Epithelial cell of proximal tubule (primary cell): ENCODE results near the gene FAF1. TPM values are rescaled to one million over a fixed set of nuclear protein-coding genes. Genes with fewer than 3 reads are reported as not detected.

Experiments
- DNase-seq: peaks from one replicate; pipeline ENCODE4 v3.0.0-alpha.2; 2011; ENCODE audit warnings: low read depth
- H3K4me3 ChIP-seq: 2 replicates; pipeline ENCODE4 v1.5.1; 2011; ENCODE audit warnings: low read depth, mild to moderate bottlenecking, low read length
- total RNA-seq: library from RNA; depleted of rRNA; stranded (reverse); fragments of >200 nt; gene quantifications from 2 replicates; pipeline ENCODE4 v1.2.3, GENCODE V29; 2015
- TF ChIP-seq, protein P1 (sequence below): conservative IDR thresholded peaks from 2 replicates; pipeline ENCODE4 v1.5.1; 2012; ENCODE audit warnings: low read depth, mild to moderate bottlenecking, low read length

The FAF1 gene
- total RNA-seq, 1 donor from 2014 or later = 54.1 TPM

DNA sequence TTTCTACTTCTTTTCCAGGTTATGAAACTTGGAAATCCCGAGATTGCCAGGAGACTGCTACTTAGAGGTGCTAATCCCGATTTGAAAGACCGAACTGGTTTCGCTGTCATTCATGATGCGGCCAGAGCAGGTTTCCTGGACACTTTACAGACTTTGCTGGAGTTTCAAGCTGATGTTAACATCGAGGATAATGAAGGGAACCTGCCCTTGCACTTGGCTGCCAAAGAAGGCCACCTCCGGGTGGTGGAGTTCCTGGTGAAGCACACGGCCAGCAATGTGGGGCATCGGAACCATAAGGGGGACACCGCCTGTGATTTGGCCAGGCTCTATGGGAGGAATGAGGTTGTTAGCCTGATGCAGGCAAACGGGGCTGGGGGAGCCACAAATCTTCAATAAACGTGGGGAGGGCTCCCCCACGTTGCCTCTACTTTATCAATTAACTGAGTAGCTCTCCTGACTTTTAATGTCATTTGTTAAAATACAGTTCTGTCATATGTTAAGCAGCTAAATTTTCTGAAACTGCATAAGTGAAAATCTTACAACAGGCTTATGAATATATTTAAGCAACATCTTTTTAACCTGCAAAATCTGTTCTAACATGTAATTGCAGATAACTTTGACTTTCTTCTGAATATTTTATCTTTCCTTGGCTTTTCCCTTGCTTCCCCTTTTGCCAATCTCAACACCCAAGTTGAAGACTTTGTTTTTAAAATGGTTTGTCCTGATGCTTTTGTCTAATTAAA lies 14.0 kb upstream of the FAF1 start:
- TF ChIP-seq, protein P1, sequence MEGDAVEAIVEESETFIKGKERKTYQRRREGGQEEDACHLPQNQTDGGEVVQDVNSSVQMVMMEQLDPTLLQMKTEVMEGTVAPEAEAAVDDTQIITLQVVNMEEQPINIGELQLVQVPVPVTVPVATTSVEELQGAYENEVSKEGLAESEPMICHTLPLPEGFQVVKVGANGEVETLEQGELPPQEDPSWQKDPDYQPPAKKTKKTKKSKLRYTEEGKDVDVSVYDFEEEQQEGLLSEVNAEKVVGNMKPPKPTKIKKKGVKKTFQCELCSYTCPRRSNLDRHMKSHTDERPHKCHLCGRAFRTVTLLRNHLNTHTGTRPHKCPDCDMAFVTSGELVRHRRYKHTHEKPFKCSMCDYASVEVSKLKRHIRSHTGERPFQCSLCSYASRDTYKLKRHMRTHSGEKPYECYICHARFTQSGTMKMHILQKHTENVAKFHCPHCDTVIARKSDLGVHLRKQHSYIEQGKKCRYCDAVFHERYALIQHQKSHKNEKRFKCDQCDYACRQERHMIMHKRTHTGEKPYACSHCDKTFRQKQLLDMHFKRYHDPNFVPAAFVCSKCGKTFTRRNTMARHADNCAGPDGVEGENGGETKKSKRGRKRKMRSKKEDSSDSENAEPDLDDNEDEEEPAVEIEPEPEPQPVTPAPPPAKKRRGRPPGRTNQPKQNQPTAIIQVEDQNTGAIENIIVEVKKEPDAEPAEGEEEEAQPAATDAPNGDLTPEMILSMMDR = no peak
- no peak for DNase-seq
- H3K4me3 ChIP-seq = no peak overlapping the region

DNA sequence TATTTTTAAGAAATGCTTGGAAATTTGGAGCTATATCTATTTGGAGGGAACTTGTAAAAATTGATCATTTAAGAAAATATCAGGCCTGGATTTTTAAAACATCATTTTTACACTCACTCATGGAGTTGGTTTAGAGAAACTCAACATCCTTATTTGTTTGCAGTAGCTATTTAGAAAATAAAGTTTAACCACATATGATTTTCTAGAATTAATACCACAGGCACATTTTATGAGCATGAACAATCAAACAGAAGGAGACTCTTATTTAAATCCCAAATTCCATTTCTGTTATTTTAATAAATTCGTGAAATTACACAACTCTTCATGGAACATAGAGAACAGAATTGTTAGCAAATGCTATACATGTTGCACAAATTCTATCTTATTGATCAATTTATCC lies 13.2 kb upstream of the FAF1 start:
- DNase-seq = no peak
- H3K4me3 ChIP-seq = no peak overlapping the region
- TF ChIP-seq, protein P1 = no peak

DNA sequence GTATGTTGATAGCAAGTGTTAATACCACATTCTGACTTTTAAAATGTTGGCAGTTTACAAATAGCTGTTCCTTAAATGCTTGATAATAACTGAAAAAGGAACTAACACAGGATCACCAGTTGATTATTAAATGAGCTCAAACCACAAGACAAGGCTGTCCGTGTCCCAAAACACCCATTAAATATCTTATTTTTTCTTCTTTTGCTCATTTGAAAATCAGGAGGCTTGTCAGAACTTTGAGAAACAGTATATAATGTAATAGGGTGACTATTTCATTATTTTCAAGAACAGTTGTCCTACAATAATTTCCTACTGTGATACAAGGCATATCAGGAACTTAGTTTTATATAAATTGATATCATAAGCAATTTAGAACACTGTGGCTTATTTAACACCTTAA lies 12.7 kb upstream of the FAF1 start:
- H3K4me3 ChIP-seq = peak overlapping the region; percentile 8
- DNase-seq = no peak
- TF ChIP-seq, protein P1 = no peak

DNA sequence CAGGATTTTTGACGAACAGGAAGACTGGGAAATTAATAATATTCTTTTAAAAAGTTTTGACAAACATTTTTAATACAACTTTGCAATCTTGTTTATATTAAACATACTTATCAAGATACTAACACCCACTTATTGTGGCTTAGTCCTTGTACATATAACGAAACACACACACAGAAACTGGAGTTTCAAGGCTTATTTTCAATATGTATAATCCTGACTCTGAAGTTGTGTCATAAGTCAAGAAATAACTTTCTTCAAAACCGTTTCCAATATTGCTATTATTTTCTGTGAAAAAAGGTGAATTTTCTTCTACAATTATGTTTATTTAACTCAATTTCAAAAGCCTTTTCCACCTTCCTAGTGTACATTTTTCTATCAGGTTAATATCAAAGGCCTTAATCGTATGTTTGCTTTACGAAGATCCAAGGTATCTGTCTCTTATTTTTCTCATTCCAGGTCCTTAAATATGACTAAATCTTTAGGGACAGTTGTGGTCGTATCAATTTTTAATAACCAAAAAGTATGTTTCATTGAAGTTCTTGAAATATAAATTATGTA lies 11.8 kb upstream of the FAF1 start:
- peak overlapping the region; percentile 85 for H3K4me3 ChIP-seq
- TF ChIP-seq, protein P1 = no peak
- DNase-seq = no peak

DNA sequence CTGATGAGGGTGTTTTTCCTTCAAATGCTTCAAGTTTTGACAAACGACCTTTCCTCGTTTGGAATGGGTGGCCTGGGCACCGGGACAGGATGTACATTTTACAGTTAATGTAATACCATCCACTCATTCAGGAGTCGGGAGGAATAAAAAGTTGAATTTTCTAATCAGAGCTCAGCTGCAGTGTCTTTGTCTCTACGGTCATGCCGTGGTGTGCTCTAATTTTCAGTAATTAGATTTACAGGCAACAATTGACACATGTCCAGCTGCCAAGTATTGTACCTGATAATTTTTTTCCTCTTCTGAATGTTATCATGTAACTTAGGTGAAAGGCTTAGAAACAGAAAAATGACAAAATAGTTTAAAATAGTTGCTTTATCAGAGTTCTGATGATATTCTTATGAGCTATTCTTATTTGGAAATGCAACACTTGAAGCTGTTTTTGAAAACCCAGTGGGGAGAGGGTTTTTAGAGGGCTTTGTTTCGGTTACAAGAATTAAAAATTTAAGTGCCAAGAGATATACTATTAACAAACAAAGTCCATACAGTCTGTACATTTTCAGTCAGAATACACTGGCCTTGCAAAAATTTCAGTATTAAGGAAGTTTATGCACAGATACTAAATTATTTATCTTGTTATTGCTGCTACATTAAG lies 11.0 kb upstream of the FAF1 start:
- DNase-seq = no peak
- TF ChIP-seq, protein P1 = no peak
- H3K4me3 ChIP-seq = peak overlapping the region; percentile 85

DNA sequence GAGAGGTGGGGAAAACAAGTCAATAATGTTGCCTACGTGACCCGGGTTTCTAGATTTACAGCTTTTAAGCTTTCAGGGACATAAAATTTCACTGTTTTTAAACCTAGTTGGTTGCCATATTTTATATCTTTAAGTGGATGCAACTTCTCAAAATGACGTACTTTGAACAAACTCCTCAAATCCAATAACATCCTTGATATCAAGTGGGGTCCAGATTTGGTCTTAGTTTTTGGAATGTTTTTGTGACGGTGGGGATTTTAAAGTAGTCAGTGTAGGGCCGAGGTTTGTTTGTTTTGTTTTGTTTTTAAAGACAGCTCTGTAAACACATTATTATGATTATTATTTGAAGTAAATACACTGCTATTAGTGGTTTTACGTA lies 10.4 kb upstream of the FAF1 start:
- DNase-seq = no peak
- TF ChIP-seq, protein P1 = no peak
- peak overlapping the region; percentile 85 for H3K4me3 ChIP-seq
